Measurements from ENCODE around the gene DOCK4.
"Not testable (repeated sequence)": the region's sequence is repeated elsewhere in the genome, so short reads cannot be mapped to it uniquely, and the experiment has no call there.

Gene DOCK4

GRCh38 chr7:111911166-111911961, 294.8 kb downstream of the DOCK4 start:
- DNase-seq (ENCODE audit: low read depth in 1 of 2, low spot score in 1 of 2), result no peak

DNA sequence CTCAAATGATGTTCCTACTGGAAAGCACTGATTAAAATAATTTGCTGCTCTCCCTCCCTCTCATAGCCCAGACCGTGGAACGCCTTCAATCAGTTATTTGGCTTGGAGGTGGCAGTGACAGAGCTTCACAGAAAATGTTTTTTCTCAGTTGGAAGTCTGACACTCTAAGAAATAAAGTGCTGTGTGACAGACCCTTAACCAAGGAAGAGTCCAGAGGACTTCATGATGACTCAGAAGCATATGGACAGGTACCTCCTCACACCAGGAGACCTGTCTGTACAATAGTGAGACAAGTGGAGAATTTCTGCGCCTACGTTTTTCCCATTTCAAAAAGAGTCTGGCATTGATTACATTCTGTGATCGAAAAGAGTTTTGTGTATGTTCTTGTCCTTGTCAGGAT, 295.5 kb downstream of the DOCK4 start:
- DNase-seq (ENCODE audit: low read depth in 1 of 2, low spot score in 1 of 2), result no peak

DNA sequence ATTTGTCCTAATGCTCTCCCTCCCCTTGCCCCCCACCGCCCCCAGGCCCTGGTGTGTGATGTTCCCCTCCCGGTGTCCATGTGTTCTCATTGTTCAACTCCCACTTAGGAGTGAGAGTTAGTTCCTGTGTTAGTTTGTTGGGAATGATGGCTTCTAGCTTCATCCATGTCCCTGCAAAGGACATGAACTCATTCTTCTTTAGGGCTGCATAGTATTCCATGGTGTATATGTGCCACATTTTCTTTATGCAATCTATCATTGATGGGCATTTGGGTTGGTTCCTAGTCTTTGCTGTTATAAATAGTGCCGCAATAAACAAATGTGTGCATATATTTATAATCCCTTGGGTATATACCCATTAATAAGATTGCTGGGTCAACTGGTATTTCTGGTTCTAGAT, 297.5 kb downstream of the DOCK4 start:
- DNase-seq (ENCODE audit: low read depth in 1 of 2, low spot score in 1 of 2), result not testable (repeated sequence)

- DNase-seq (ENCODE audit: low read depth in 1 of 2, low spot score in 1 of 2), result no peak
Measured at GRCh38 chr7:111903797-111904196, 302.4 kb downstream of the DOCK4 start.

GRCh38 chr7:111903016-111903415, 303.2 kb downstream of the DOCK4 start:
- DNase-seq (ENCODE audit: low read depth in 1 of 2, low spot score in 1 of 2), result no peak

DNA sequence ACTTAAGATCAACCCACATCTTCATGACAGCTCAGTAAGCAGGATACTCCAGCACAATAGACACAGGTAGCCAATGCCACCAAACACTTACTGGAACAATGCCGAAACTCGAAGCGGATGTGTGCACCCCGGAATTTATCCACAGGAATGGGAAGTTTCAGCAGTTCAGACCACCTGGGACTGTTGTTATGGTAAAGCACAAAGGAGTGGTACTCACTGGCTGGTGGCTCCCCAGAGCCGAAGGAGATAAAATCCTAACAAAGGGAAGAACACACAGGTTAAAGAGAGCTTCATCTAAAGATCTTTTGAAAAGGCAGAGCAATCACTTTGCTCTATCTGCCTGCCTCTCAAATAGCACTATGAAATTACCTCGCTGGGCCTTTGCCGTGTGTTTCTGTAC, 305.9 kb downstream of the DOCK4 start:
- DNase-seq (ENCODE audit: low read depth in 1 of 2, low spot score in 1 of 2), result no peak

DNA sequence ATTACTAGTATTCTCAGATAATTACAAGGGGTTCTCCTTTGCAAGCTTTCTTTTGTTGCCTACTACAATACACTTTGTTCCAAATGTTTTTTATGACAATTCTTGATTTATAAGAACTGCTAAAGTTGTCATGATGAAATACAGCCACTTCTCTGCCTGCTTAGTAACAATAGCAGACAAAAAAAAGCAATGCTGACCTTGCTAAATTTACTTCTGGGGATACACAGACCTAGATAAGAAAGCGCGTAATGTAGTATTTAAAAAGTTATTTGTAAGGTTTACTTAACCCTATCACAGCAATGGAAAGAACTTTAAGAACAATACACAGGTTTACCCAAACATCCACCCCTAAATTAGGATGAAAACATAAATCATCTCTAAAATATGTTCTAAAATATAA, 311.1 kb downstream of the DOCK4 start:
- DNase-seq (ENCODE audit: low read depth in 1 of 2, low spot score in 1 of 2), result no peak

DNA sequence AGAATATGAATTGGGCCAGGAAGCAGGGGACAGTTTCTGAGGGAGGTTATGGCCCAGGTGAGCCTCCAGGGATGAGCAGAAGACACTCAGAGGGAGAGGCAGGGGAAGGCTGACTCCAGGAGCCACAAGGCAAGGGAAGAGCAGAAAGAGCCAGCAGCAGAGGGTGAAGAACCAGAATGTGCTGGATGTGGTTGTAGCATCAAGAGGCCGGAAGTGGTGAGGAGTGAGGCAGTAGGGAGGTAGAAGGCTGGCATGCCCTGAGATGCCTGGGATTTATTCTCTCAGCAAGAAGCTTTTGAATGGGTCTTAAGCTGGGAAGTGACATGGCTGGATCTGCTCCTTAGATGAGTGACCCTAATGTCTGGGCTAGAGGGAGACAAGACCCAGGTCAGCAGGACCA, 311.7 kb downstream of the DOCK4 start:
- no peak for DNase-seq (ENCODE audit: low read depth in 1 of 2, low spot score in 1 of 2)

GRCh38 chr7:111893190-111893589, 313.0 kb downstream of the DOCK4 start:
- no peak for DNase-seq (ENCODE audit: low read depth in 1 of 2, low spot score in 1 of 2)

- DNase-seq (ENCODE audit: low read depth in 1 of 2, low spot score in 1 of 2), result no peak
Measured at GRCh38 chr7:111892588-111892987, 313.6 kb downstream of the DOCK4 start.

DNA sequence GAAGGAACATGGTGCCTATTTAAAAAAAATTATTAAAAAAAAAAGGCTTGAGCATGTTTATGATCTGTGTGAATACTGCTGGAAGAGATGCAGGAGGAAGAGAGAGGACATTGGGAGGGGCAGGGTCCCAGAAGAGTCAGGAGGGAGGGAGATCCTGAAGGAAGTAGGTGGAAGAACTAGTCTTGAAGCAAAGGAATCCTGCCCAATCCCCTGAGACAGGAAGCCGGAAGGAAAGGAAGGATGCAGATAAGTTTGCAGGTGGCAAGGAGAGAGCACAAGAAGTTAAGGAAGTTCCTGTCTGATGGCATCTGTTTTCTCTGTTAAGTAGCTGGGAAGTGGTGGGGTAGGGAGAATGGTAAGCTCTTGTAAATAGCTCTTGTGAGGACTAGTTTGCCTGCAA, 318.5 kb downstream of the DOCK4 start:
- no peak for DNase-seq (ENCODE audit: low read depth in 1 of 2, low spot score in 1 of 2)

DNA sequence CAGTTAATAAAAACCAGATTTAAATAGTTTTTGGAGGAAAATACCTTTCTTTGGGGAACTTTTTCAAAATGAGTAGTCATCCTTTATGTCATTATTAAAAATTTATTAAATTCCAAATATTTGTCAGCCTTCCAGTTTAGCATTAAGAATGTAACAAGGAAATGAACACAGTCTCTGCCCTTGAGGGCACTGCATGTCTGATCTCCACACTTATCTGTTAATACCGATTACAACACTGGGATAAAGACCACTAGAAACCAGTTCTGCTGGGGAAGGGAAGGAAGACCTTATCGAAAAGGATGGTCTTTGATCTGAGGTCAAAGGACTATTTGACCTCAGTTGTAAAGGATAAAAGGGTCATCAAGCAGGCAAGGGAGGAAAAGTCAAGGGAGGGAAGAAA, 320.0 kb downstream of the DOCK4 start:
- no peak for DNase-seq (ENCODE audit: low read depth in 1 of 2, low spot score in 1 of 2)

DNA sequence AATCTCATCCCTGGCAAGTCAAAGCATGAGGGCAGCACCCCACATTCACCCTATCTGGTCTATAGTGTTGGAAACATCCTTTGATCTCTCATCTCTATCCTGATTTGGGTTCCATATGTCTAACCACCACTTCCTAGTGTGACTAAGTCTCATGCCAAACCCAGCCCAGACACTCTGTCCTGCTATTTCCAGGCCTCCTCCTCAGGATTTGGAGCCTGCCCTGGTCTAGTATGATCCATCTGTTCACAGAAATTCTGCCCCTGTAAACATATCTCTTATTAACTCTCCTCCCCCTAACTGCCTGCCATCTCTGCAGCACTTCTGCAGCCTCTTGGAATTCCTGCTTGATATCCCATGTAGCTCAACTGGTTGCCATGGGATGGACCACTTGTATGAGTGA, 323.0 kb downstream of the DOCK4 start:
- no peak for DNase-seq (ENCODE audit: low read depth in 1 of 2, low spot score in 1 of 2)

GRCh38 chr7:111878785-111879184, 327.4 kb downstream of the DOCK4 start:
- no peak for DNase-seq (ENCODE audit: low read depth in 1 of 2, low spot score in 1 of 2)

DNA sequence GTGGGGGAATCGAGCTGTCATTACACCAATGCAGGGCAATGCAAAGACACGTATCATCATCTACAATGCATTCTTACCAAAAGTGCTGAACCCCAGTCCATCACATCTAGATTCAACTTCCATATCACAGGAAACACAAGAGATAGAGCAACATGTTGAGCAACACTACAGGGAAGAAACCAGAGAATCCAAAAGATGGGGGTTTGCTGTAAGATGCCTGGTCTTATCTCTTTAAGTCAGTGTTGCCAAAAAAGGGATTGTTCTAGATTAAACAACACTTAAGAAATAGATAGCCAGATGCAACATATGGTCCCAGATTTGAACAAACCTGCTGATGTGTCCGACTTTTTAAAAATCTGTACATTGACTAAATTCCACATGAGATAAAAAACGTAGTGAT, 328.3 kb downstream of the DOCK4 start:
- DNase-seq (ENCODE audit: low read depth in 1 of 2, low spot score in 1 of 2), result no peak

- DNase-seq (ENCODE audit: low read depth in 1 of 2, low spot score in 1 of 2), result no peak
Measured at GRCh38 chr7:111873963-111874690, 332.1 kb downstream of the DOCK4 start.

DNA sequence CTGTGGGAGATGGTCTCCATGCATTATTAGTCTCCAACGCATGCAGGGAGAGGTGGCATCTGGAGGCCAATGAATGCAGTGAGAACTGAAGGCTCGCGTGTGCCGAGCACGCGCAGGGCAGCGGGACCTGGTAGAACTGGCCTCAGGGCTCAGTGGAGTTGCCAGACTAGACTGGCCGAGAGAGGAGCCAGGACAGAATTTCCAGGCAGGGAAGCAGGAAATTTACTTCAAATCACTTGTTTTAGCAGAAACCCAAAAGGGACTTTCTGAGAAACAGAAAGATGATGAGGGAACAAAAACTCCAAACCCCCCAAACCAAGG, 332.9 kb downstream of the DOCK4 start:
- DNase-seq (ENCODE audit: low read depth in 1 of 2, low spot score in 1 of 2), result no peak

DNA sequence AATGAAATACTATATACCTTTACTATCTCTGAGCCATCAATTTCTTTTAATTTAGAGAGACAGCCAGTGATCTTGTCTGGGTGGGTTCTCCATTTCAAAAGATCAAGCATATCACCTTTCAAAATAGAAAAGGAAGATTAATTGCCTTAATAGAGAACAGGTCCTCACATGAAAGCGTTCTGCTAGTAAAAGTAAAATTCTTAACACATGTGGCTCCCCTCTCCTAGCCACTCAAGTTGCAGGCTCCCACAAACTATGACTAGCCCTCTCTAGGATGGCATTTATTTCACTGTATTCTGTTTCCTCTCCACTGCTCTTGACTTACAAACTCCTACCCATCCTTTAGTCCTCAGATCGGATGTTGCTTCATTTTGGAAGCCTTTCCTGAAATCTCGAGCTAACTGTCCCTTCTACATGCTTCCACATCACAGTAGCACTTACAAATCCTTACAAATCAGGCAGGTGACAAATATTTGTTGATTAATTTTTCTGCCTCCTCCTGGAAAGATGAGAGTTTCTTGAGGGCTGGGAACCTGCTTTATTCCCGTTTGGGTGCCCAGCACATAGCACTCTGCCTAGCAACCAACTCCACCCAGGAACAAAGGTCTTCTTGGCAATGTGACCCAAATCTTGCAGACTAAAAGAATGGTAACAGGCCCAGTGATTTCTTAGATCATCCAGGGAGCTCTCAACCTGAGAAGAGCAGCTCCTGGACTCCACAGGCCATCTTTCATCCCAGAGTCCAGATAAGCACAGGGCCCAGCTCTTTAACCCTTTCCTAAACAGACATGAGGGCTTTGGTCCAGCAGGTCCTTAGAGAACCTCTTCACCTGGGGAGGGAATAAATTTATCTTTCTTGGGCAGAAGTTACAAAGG, 333.5 kb downstream of the DOCK4 start:
- DNase-seq (ENCODE audit: low read depth in 1 of 2, low spot score in 1 of 2), result no peak

DNA sequence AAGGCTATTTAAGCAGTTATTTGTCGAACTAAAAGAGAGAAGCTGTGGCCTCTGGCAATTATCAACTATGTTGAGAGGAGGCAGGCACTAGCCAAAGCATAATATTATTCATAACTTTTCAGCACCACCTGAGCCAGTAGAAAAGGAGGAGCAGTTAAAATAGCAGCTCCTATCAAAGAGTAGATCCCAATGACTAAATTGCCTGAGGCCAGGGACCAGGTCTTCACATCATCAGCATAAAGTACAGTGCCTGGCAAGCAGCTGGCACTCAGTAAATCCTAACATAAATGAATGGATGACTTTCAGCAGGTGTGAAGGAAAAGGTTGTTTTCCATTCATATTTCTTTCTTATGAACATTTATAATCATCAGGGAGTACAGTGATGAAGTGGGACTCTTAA, 334.9 kb downstream of the DOCK4 start:
- no peak for DNase-seq (ENCODE audit: low read depth in 1 of 2, low spot score in 1 of 2)

DNA sequence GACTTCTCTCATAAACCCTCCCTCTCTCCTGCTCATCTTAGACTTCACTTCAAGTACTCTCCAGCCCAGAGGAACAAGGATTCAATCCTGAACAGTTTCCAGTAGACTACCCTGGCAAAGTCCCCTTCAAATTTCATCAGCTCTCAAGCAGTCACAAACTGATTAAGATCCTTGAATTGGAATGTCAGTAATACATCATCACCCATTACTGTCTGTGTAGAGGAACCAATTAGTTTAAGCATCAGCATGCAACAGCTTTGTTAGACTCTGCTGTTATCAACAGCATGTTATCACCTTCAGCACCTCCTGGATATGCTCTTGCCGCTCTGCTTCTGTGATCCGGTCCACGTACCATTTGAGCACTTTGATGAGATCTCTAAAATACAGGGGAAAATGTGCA, 336.9 kb downstream of the DOCK4 start:
- no peak for DNase-seq (ENCODE audit: low read depth in 1 of 2, low spot score in 1 of 2)

- no peak for DNase-seq (ENCODE audit: low read depth in 1 of 2, low spot score in 1 of 2)
Measured at GRCh38 chr7:111867348-111867931, 338.8 kb downstream of the DOCK4 start.

DNA sequence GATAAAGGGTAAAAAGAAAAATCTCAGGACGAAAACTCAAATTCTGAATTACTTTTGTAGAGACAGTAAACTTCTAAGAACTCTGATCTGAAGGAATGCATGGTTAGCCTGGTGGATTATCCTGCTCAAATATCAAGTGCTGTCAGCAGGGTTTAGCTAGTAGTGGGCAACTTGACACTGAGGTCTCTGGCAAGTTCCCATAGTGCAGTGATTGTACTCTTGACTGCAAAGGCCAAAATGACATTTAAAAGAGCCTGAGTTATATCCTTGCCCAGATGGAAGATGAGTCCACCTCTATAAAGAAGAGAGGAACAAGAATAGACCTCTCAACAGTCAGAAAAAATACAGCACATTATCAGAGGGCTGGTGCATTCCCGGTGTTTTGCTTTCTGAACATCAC, 339.4 kb downstream of the DOCK4 start:
- DNase-seq (ENCODE audit: low read depth in 1 of 2, low spot score in 1 of 2), result no peak

All from activated T-helper 1 cell treated with anti-CD3 and anti-CD28 coated beads, Interleukin-2, amount 50 U/mL, for 16 hours (primary cell).